Raji (cell line): ENCODE data around the gene NGRN.

Experiments
- POLR2A ChIP-seq: IDR thresholded peaks from 2 replicates; pipeline ENCODE4 v1.6.1; 2011; ENCODE audit warnings: low read depth, low read length, control low read depth; ENCODE audit not compliant: insufficient read depth

Gene NGRN

DNA sequence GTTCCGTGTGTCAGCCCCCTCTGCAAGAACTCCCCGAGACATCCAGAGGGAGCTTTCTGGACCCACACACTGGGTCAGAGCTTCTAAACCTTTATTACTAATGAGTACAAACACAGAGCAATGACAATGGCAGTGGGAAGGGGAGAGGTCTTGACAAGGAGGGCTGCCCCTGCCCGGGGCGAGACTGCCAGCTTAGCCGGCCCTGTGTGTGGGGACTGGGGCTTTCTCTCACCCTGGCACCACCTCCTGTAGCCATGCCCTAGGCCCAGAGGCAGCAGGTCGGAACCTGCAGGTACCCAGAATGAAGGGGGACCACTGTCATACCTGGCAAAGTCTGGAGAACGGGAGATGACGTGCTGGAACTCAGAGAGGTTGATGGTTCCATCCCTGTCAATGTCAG is 34.9 kb upstream of the NGRN start:
- TF ChIP-seq POLR2A: no peak

- TF ChIP-seq POLR2A: no peak
These were observed 34.1 kb upstream of the NGRN start for GRCh38 chr15:90231028-90232017.

- TF ChIP-seq POLR2A: 0 out of 2 replicates have a peak, but pooled peaks have one; percentile 11
These were observed 33.3 kb upstream of the NGRN start for GRCh38 chr15:90232196-90232595.

GRCh38 chr15:90232941-90233386 is 32.5 kb upstream of the NGRN start:
- TF ChIP-seq POLR2A: no peak

DNA sequence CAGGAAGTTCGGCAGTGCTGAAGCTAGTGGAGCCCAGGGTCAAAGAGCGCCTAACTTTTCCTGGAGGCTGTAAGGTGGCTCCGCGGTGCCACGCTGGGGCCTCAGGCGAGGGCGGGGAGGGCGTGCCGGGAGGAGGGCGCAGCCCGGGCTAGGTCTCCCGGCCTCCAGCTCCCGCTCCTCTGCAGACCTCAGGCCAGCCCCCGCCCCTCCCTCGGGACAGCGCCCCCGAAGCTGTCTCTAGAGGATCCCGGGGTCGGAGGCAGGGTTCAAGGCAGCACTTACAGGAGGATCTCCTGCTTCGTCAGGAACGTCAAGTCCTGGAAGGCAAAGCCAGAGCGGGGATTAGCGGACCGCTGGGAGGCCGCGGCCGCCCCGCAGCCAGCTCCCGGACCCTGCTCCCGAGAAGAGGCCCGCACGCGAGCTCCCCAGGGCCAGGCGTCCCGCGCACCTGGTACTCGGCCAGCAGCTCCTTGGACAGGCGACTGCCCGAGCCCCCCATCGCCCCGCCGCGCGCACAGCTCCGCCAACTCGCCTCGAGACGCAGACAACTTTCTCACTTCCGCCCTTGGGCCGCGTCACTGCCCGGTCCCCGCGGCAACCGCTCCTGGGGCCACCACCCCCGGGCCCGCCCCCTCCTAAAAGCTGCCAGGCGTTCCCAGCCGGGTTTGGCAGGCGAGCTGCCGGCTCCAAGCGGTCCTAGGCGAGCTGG is 31.9 kb upstream of the NGRN start, which contains the start of gene CIB1:
CIB1 (minus strand) TSS at position 555 of the 709 bp plus-strand sequence; CDS start at position 499, 56 bp downstream.
- TF ChIP-seq POLR2A: peak; percentile 64

DNA sequence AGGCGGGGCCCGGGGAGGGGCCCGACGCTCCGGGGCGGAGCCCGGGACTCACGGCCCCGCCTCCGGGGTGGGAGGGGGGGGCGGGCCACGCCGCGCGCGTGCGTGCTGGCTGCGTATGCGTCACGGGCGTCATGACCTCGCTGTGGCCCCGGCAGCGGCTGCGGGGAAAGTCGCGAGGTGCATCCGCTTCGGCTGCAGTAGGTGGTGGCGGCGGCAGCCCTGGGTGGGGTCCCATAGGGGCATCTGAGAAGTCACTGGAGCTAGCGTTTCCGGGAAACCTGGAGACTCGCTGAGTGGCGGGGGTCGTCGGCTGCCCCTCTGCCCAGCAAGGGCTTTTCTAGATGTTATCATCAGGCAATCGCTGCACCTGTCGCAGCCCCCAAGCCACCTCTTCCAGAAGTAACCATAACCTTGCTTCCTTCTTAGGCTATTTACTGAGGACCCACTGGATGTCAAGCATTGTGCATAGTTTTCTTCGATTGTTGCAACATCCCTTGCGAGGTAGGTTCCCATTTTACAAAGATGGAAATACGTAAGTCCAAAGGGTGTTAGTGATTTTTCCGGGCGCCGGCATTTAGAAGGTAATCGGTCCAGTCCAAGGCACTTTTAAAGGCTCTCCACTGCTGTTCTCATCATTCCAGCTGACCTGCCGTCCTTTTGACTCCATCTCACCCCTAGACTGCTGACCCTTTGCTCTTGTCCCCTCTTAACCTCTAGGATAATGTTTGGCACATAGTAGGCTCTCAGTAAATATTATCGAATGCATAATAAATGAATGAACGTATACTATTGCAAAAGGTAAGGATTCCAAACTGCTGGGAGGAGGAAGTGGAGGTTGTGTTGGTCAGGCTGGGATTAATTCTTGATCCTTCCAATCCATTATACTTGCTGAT is 31.1 kb upstream of the NGRN start, which contains the start of gene GDPGP1:
GDPGP1 (plus strand) TSS at position 114 of the 893 bp plus-strand sequence. CDS start 6,700 bp downstream, outside the sequence.
- peak; percentile 93 for TF ChIP-seq POLR2A

DNA sequence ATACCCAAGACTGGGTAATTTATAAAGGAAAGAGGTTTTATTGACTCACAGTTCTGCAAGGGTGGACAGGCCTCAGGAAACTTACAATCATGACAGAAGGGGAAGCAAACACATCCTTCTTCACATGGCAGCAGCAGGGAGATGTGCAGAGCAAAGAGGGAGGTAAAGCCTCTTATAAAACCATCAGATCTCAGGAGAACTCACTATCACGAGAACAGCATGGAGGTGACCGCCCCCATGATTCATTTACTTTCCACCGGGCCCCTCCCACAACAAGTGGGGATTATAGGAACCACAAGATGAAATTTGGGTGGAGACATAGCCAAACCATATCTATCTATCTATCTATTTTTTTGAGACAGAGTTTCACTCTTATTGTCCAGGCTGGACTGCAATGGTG is 26.1 kb upstream of the NGRN start:
- no peak for TF ChIP-seq POLR2A

DNA sequence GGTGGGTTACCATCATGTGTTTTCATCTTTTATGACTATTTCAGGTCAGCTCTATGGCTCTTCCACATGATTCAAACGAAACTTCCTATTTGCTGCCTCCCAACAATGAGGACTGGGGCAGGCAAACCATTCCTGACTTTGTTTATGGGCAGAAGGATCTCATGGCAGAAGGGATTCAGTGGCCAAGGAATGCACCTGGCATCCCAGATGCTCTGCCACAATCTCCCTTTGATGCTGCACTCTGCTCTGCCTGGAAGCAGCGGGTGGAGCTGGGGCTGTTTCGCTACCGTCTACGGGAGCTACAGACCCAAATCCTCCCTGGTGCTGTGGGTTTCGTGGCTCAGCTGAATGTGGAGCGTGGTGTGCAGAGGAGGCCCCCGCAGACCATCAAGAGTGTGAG is 24.6 kb upstream of the NGRN start:
- TF ChIP-seq POLR2A: no peak

- no peak for TF ChIP-seq POLR2A
These were observed 23.9 kb upstream of the NGRN start for GRCh38 chr15:90241343-90242192.

GRCh38 chr15:90243943-90244639 is 21.4 kb upstream of the NGRN start:
- no peak for TF ChIP-seq POLR2A

GRCh38 chr15:90248789-90249202 is 16.7 kb upstream of the NGRN start:
- TF ChIP-seq POLR2A: no peak

- no peak for TF ChIP-seq POLR2A
These were observed 16.1 kb upstream of the NGRN start, which contains the start of gene TTLL13 for GRCh38 chr15:90249203-90249863. Gene TTLL13 (plus strand): TSS chr15:90249556. CDS start chr15:90250631, 1,075 bp downstream.

DNA sequence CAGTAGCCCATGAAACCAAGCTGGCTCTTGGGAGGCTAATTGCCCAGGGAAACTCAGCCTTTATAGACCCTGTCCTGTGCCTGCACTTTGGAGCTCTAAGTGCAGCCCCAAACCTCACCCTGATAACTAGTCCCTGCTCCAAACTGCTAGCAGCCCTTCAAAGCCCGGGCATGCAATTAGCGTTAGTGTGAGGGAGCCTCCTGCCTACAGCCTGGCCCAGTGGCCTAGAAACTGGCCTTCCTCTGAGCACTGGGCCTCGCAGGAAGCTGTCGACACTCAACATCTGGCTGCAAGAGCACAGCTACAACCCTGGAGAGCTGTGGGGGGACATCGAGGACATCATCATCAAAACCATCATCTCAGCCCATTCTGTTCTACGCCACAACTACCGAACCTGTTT is 7.7 kb upstream of the NGRN start:
- no peak for TF ChIP-seq POLR2A

GRCh38 chr15:90259524-90259923 is 5.9 kb upstream of the NGRN start:
- no peak for TF ChIP-seq POLR2A
